ENCODE data around the gene ANKRD44. TPM values are rescaled to one million over a fixed set of nuclear protein-coding genes. Genes with fewer than 3 reads are reported as not detected.

The ANKRD44 gene
- total RNA-seq, 1 experiment from 2014 or later, result 7.8 TPM

GRCh38 chr2:197276156-197276555 is 34.4 kb downstream of the ANKRD44 start:
- no peak overlapping the region for H3K4me3 ChIP-seq (ENCODE audit: low read depth in 2 of 2, low read length in 2 of 2)
- H3K9me3 ChIP-seq (ENCODE audit: control insufficient read depth, insufficient read depth, low read depth, low read length), result no peaks in the 10 kb centered on the region
- ChIA-PET POLR2A (interaction anchor here (0.7 kb wide), 1 partner anchor 81 kb away, joined by 11 read pairs; no protein-coding TSS in a partner anchor), CTCF (no interaction called here)
- TF ChIP-seq CTCF (IDR thresholded peaks at IDR 0.05) (no peak), TCF7L2 (IDR thresholded peaks at IDR 0.05; ENCODE audit: low read depth, low read length) (no peak), SIN3A (IDR thresholded peaks at IDR 0.05; ENCODE audit: borderline replicate concordance, insufficient read depth, low read depth, low read length) (no peak), POLR2AphosphoS5 (IDR thresholded peaks at IDR 0.05; ENCODE audit: low read depth, low read length) (no peak), REST (IDR thresholded peaks at IDR 0.05; ENCODE audit: insufficient read depth in 1 of 2, low read depth in 2 of 2, low read length in 1 of 2) (no peak)
- no peaks in the 10 kb centered on the region for H3K36me3 ChIP-seq (ENCODE audit: control insufficient read depth, insufficient read depth, low read length)
- BruUV-seq (replicated peaks), result no TSS peak
- H3K27me3 ChIP-seq (ENCODE audit: control insufficient read depth, insufficient read depth, low read length), result no peaks in the 10 kb centered on the region
- no peak overlapping the region for H3K27ac ChIP-seq (ENCODE audit: low read length)
- DNase-seq (ENCODE audit: low read depth, low spot score) (no peak), ATAC-seq (no peak)
- in situ Hi-C loops (cut with HindIII; ENCODE audit: low pct_unique_long_range_greater_than_20kb, low sequenced_read_pairs), result no loop called here
- intact Hi-C loops (cut with micrococcal nuclease; ENCODE audit: unreplicated experiment), result no loop called here
- no peaks in the 10 kb centered on the region; the same call in 1 of the 2 replicates for H3K4me1 ChIP-seq (ENCODE audit: control insufficient read depth, insufficient read depth, low read length)

- H3K4me1 ChIP-seq (ENCODE audit: control insufficient read depth, insufficient read depth, low read length), result no peaks in the 10 kb centered on the region; the same call in 1 of the 2 replicates
- DNase-seq (ENCODE audit: low read depth, low spot score), result no peak
- H3K4me3 ChIP-seq (ENCODE audit: low read depth in 2 of 2, low read length in 2 of 2), result no peak overlapping the region
- no peak for ATAC-seq
- no peak for TF ChIP-seq SIN3A (IDR thresholded peaks at IDR 0.05; ENCODE audit: borderline replicate concordance, insufficient read depth, low read depth, low read length)
- TF ChIP-seq REST (IDR thresholded peaks at IDR 0.05; ENCODE audit: insufficient read depth in 1 of 2, low read depth in 2 of 2, low read length in 1 of 2), result no peak
- no peak for TF ChIP-seq POLR2AphosphoS5 (IDR thresholded peaks at IDR 0.05; ENCODE audit: low read depth, low read length)
- TF ChIP-seq CTCF (IDR thresholded peaks at IDR 0.05), result no peak
- TF ChIP-seq TCF7L2 (IDR thresholded peaks at IDR 0.05; ENCODE audit: low read depth, low read length), result no peak
- no peaks in the 10 kb centered on the region for H3K27me3 ChIP-seq (ENCODE audit: control insufficient read depth, insufficient read depth, low read length)
- in situ Hi-C loops (cut with HindIII; ENCODE audit: low pct_unique_long_range_greater_than_20kb, low sequenced_read_pairs) (no loop called here), intact Hi-C loops (cut with micrococcal nuclease; ENCODE audit: unreplicated experiment) (no loop called here)
- POLR2A ChIA-PET, result no interaction called here
- BruUV-seq (replicated peaks), result no TSS peak
- CTCF ChIA-PET, result interaction anchor here (0.7 kb wide), 1 partner anchor 30 kb away, joined by 4 read pairs; no protein-coding TSS in a partner anchor
- H3K36me3 ChIP-seq (ENCODE audit: control insufficient read depth, insufficient read depth, low read length), result no peaks in the 10 kb centered on the region
- H3K9me3 ChIP-seq (ENCODE audit: control insufficient read depth, insufficient read depth, low read depth, low read length), result no peaks in the 10 kb centered on the region
- H3K27ac ChIP-seq (ENCODE audit: low read length), result no peak overlapping the region
Measured at GRCh38 chr2:197274937-197275336, 35.6 kb downstream of the ANKRD44 start.
